T-helper 22 cell (primary cell): ENCODE results near the gene SNX17.
"Not testable (repeated sequence)": the region's sequence is repeated elsewhere in the genome, so short reads cannot be mapped to it uniquely, and the experiment has no call there.

Source experiments
- DNase-seq: peaks from one replicate; pipeline ENCODE4 v3.0.0-alpha.2; 2020; ENCODE audit warnings: low read depth

The SNX17 gene

DNA sequence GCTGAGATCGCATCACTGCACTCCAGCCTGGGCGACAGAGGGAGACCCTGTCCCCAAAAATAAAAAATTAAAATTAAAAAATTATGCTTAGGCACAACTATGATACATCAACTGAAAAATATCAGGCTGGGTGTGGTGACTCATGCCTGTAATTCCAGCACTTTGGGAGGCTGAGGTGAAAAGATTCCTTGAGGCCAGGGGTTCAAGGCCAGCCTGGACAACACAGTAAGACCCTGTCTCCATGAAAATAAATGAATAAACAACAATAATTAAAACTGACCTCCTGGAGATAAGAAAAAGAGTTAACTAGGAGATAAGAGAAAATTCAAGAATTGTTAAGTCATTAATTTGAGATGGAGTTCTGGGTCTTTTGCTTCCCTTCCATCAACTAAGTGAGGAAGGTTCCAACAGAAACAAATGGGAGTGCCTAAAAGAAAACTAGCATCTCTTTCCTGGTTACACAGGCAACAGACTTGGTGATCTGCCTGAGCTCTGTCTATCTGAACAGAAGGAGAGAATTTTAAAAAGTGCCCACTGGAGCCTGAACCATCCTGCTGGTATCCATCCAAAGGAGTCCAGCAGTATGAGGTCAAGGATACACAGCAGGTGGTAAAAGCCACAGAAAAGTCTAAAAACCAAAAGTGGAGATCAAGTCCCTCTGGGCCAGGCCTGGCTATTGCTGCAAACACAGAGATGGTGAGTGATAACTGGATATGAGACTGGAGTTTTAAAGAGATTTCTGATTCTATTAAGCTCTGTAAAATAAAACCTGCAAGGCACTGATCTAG lies 30.1 kb downstream of the SNX17 start:
- no peak for DNase-seq

DNA sequence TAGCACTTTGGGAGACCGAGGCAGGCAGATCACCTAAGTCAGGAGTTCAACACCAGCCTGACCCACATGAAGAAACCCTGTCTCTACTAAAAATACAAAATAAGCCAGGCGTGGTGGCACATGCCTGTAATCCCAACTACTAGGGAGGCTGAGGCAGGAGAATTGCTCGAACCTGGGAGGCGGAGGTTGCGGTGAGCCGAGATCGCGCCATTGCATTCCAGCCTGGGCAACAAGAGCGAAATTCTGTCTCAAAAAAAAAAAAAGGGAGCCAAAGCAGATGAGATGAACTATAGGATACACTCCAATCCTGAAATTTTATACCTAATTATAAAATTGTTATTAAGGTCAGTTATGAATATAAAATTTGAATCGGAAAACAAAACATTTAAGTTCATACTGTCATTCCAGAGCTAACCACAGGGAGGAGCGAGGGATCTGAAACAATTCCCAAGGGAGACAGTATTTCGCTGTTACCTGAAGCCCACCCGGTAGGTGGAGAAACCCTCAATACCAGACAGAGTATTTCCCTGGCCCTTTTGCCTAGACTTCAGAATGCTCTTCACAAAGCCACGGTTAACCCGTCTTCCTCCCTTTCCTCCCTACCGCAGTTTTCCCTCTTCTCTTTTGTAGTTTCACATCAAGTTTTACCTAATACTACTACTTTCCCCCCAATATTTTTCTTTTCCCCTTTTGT lies 37.5 kb downstream of the SNX17 start:
- no peak for DNase-seq

DNA sequence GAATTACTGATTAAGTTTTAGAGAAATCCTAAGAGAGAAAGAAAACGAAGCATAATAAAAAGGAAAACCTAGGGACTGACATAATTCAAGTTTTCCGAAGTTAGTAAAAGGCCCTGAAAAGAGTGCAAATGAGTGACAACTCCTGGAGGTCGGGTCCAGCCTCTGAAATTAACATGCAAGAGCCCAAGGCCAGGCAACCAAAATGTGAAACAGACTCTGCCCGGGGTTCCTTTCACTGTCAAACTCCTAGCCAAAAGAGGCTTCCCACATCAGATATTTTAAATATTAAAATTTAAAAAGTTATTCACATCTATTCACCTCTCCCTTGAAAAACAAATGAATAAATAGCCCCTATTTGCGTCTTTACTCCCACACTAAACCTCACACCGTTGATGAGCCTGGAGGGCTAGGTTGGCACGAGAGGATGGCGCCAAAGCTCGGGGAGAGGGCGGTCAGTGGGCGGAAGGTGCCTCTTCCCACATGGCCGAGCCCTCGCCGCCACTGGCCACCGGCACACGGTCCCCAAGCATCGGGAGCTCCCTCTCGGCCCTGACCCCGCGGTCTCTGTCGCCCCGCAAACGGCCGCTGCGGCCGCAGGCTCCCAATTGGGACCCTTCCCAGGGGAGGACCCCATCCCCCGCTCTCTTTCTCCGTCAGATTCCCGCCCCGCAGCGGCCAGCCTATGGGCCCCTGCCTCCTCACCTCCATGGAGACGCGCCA lies 38.3 kb downstream of the SNX17 start:
- DNase-seq = no peak

DNA sequence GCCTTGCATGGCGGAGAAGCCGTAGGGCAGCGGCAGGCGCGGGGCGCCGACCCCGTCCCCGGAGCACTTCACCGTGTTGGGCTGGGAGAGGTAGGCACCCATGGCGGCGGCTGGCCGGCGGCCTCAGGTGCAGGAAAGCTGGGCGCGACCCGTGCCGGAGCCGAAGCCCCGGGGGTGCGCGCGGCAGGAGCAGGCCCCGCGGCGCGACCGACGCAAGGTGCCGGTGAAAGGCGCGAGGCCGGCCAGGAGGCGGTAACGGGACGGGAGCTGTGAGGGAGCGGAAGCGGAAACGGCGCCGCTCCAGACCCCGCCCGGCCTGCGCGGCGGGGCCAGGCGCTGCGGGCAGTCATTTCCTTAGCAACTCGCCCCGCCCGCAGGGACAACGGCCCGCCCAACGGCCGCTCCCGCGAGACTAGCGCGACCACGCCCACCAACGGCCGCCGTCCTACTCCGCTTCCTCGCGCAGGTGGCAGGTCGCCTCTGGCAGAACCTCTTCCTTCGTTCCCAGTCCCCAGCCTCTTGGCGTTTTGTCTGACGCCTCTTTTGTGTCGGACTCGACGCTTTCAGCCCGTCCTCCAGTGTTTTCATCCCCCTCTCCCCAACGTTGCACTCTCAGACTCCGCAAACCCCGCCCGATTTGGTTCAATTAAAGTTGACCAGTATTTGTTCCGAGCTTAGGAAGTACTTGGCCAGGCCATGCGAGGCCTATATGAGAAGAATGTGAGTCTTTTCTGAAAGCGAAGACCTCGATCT lies 39.1 kb downstream of the SNX17 start, which contains the start of gene PPM1G:
PPM1G (minus strand) TSS at position 271 of the 753 bp plus-strand sequence; CDS start at position 102, 169 bp downstream.
- peak; percentile 90 for DNase-seq

DNA sequence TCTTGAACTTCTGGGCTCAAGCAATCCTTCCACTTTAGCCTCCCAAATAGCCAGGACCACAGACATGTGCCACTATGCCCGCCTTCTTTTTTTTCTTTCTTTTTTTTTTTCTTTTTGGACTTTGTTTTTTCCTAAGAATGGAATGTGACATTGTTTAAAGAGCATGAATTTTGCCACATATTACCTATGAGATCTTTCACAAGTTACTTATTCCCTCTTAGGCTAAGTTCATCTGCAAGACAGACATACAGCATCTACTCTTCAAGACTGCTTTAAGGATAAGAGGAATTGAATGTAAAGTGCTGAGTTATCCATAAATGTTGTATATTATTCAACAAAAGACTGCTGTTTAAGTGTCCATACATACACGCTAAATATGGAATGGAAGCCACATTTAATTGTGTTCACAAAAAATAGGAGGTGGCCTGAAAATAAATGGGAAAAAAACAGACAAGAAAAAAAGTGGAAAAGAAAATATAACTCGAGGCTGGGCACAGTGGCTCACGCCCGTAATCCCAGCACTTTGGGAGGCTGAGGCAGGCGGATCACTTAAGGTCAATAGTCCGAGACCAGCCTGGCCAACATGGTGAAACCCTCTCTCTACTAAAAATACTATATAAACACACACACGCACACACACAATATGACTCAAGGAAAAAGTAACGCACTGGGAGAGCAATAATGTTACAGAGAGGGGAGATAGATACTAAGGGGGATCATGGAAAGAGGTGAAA lies 42.2 kb downstream of the SNX17 start:
- DNase-seq = no peak

DNA sequence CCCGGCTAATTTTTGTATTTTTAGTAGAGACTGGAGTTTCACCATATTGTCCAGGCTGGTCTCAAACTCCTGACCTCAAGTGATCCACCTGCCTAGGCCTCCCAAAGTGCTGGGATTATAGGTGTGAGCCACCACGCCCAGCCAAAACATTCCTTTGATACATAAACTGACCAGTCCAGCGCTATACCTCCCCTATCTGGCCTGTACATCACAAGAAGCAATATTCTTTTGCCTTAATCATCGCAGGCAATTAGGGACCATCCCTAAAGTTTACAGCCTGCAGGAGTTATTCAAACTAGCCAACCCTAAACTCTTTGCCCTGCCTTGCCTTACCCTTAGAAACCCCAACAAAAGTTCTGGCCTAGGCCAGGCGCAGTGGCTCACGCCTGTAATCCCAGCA lies 45.7 kb downstream of the SNX17 start:
- DNase-seq = no peak

DNA sequence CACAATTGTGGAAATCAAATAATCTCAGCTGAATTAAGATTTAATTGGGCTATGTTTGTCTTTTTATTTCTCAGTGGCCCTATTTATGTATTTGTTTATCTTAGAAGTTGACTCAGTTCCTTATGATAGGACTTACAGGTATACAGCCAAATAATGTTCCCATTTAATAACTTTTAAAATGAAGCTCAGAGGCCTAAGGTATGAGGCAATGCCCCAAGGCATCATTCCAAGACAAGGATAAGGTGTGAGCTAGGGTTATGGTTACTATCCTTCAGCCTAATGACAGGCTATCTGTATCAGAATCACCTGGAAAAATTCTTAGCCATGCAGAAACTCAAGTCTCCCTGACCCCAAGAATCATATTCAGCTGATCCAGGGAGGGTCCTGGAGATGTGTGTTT lies 50.6 kb downstream of the SNX17 start:
- no peak for DNase-seq

DNA sequence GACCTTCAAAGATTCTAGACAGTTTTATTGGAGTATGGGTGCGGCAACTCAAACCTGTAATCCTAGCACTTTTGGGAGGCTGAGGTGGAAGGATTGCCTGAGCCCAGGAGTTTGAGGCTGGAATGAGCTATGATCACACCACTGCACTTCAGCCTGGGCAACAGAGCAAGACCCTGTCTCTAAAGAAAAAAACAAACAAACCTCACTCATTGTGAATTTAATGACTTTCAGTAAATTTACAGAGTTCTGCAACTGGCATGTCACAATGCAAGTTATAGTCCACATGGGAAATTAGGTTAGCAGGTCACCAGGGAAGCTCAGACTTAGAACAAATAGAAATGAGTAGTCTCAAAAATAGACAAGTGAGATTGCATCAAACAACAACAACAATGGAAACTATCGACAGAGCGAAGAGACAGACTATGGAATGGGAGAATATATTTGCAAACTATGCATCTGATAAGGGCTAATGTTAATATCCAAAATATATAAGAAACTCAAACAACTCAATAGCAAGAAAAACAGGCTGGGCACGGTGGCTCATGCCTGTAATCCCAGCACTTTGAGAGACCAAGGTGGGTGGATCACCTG lies 51.3 kb downstream of the SNX17 start:
- no peak for DNase-seq

DNA sequence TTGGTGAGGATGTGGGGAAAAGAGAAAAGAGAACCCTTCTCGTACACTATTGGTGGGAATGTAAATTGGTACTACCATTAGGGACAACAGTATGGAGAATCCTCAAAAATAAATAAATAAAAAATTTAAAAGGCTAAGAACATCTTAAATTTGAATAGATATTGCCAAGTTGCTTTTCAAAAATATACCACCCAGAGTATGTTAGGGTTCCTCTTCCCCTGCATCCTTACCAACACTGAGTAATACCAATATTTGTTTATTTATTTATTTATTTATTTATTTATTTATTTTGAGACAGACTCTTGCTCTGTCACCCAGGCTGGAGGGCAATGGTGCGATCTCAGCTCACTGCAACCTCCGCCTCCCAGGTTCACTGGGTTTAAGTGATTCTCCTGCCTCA lies 52.5 kb downstream of the SNX17 start:
- no peak for DNase-seq

DNA sequence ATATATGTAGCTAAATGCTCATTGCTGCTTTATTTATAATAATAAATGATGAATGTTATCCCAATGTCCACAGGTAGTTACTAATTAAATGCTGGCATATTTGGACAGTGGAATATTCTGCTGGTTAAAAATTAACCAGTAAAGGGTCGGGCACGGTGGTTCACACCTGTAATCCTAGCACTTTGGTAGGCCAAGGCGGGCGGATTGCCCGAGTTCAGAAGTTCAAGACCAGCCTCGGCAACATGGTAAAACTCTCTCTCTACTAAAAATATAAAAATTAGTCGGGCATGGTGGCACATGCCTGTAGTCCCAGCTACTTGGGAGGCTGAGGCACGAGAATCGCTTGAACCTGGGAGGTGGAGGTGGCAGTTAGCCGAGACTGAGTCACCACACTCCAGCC lies 54.6 kb downstream of the SNX17 start:
- DNase-seq = not testable (repeated sequence)
